ENCODE data around the gene TIGD3. TPM values are rescaled to one million over a fixed set of nuclear protein-coding genes. Genes with fewer than 3 reads are reported as not detected.

TIGD3 gene
- total RNA-seq, 4 donors from 2014 or later: not detected

DNA sequence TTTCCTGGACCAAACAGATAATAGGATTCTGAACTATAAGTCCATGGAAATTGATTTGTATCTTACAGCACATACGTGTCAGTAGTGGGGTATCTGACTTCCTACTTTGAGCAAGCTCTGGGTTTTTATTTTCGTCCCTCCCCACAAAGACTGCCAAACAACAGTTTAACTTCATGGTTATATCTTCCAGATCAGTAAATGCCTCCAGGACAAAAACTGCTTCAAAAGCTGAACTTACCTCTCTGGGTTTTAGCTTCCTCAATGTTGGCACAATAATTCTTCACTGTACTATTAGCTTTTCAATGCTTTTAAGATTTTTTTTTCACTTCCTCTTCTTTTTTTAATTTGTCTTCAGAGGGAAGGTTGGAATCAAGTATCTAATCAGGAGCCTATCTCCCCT is 25.1 kb upstream of the TIGD3 start:
- TF ChIP-seq, protein P1, sequence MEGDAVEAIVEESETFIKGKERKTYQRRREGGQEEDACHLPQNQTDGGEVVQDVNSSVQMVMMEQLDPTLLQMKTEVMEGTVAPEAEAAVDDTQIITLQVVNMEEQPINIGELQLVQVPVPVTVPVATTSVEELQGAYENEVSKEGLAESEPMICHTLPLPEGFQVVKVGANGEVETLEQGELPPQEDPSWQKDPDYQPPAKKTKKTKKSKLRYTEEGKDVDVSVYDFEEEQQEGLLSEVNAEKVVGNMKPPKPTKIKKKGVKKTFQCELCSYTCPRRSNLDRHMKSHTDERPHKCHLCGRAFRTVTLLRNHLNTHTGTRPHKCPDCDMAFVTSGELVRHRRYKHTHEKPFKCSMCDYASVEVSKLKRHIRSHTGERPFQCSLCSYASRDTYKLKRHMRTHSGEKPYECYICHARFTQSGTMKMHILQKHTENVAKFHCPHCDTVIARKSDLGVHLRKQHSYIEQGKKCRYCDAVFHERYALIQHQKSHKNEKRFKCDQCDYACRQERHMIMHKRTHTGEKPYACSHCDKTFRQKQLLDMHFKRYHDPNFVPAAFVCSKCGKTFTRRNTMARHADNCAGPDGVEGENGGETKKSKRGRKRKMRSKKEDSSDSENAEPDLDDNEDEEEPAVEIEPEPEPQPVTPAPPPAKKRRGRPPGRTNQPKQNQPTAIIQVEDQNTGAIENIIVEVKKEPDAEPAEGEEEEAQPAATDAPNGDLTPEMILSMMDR (IDR thresholded peaks at IDR 0.05; ENCODE audit: low read depth): no peak

DNA sequence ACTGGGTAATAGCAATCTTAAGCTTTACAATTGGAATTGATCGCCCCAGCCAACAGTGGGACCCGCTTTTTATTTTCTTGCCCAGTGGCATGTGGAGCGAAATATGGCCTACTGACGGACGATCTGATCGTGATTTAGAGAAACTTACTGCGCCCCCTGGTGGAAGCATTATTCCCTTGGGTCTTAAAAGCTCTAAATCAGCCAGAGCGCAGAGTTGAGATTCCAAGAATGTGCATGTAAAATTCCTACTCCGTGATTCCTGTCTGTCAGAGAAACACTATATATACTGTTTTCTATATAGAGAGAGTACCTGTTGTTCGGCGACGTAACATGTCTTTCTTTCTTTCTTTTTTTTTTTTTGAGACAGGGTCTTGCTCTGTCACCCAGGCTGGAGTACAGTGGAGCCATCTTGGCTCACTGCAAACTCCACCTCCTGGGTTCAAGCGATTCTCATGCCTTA is 24.6 kb upstream of the TIGD3 start:
- TF ChIP-seq, protein P1 (IDR thresholded peaks at IDR 0.05; ENCODE audit: low read depth): no peak

DNA sequence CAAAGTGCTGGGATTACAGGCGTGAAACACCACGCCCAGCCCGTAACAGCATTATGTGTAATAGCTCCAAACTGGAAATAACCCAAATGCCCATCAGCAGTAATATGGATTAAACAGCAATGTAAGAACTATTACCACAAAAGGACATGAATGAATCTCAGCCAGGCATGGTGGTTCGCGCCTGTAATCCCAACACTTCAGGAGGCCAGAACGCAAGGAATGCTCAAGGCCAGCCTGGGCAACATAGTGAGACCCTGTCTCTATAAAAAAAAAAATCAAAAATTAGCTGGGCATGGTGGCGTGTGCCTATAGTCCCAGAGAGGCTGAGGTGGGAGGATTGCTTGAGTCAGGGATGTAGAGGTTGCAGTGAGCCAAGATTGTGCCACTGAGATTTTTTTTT is 24.0 kb upstream of the TIGD3 start:
- TF ChIP-seq, protein P1 (IDR thresholded peaks at IDR 0.05; ENCODE audit: low read depth): no peak

DNA sequence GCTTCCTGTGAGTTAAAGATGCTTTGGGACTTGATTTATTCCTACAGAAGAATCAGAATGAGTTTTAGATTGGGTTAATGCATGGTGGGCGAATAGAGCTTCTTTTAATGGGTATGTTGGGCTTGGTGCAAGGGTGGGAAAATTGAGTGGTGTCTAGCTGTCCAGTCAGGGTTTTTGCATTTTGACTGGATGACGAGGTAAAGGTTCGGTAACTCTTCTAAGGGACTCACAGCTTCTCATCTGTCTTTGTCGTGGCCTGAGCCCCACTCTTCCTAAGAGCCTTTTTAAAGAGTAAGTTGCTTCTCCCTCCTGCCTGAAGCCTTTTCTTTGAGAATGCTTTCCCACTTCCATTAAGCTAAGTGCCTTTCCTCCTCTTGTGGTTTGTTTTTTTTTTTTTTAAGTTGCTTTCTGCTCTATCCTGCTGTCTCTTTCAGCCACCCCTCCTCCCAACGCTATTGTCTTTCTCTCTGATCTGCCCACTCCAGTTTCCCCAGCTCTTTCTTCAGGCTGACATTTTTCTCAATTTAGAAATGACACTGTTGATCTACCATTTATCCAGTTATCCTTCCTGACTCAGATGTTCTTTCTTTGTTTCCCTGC is 19.8 kb upstream of the TIGD3 start:
- TF ChIP-seq, protein P1 (IDR thresholded peaks at IDR 0.05; ENCODE audit: low read depth): no peak

DNA sequence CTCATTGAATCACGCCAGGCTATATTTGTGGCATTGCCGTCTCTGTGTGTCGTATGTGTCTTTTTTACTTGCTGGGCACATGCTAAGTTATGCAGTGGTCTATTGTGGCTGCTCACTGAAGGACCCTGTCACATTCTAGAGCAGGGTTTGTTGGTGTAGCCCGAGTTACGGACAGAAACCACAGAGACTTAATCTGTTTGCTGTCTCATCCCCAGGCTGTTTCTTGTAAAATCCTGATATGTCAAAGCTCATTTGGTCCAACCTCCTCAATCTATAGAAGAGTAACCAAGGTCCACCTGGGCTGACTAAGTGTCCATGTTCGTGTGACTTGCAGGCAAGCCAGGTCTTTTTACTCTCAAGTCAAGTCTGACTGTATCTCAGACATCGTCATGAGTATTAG is 15.9 kb upstream of the TIGD3 start:
- TF ChIP-seq, protein P1 (IDR thresholded peaks at IDR 0.05; ENCODE audit: low read depth): no peak

DNA sequence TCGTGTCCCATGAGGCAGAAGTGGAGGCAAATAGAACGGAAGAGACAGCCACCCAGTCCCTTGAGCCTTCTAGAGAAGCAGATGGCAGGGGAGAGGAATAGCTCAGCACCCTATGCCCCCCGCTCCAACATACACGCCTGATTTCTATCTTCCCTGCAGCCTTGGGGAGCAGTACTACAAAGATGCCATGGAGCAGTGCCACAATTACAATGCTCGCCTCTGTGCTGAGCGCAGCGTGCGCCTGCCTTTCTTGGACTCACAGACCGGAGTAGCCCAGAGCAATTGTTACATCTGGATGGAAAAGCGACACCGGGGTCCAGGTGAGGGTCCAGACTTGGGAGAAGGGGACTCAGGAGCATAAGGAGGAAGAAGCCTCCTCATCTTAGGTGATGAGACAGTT is 14.3 kb upstream of the TIGD3 start:
- TF ChIP-seq, protein P1 (IDR thresholded peaks at IDR 0.05; ENCODE audit: low read depth): no peak

DNA sequence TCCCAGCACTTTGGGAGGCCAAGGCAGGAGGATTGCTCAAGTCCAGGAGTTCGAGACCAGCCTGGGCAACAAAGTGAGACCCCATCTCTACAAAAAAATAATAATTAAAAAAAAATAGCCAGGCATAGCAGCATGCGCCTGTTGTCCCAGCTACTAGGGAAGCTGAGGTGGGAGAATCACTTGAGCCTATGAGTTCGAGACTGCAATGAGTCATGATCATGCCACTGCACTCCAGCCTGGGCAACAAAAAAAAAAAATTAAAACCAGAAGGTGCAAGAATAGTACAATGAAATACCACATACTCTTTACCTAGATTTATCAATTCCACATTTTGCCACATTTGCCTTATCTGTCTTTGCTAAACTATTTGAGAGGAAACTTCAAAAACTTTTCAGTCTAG is 12.7 kb upstream of the TIGD3 start:
- TF ChIP-seq, protein P1 (IDR thresholded peaks at IDR 0.05; ENCODE audit: low read depth): no peak
